Activated naive CD8-positive, alpha-beta T cell treated with anti-CD3 and anti-CD28 coated beads, Interleukin-2, amount 10 ng/mL, durations not matched to agents 7 days and 5 days (primary cell): ENCODE data around the gene PLAC9. TPM values are rescaled to one million over a fixed set of nuclear protein-coding genes. Genes with fewer than 3 reads are reported as not detected.
A peak's percentile ranks its signal among the peaks of the same experiment; 100 is the strongest.
"Not testable (repeated sequence)": the region's sequence is repeated elsewhere in the genome, so short reads cannot be mapped to it uniquely, and the experiment has no call there.

Experiments used
- ATAC-seq: fragments of 150-1000 bp; cut with Tn5 transposase; one replicate; pipeline ENCODE4 v1.10.0; 2021; ENCODE audit warnings: low read depth, moderate library complexity
- POLR2A ChIA-PET: fragments of 350-600 bp; sonication (Branson Sonifier 250); formaldehyde crosslinking; loops from one replicate; lab custom pipeline; 2021; ENCODE audit warnings: antibody characterized with exemption; lab: Charles Lee
- DNase-seq: peaks from one replicate; pipeline ENCODE4 v3.0.0; 2021
- H3K27ac Mint-ChIP-seq: one replicate; pipeline ENCODE4 v1.8.0; 2022; ENCODE audit warnings: mild to moderate bottlenecking, mixed read lengths
- H3K27me3 Mint-ChIP-seq: one replicate; pipeline ENCODE4 v1.8.0; 2022; ENCODE audit warnings: mild to moderate bottlenecking, moderate library complexity, mixed read lengths
- H3K36me3 Mint-ChIP-seq: one replicate; pipeline ENCODE4 v1.8.0; 2021; ENCODE audit warnings: mild to moderate bottlenecking, mixed read lengths
- H3K4me1 Mint-ChIP-seq: one replicate; pipeline ENCODE4 v1.8.0; 2021; ENCODE audit warnings: mixed read lengths
- H3K4me3 Mint-ChIP-seq: one replicate; pipeline ENCODE4 v1.8.0; 2022; ENCODE audit warnings: mild to moderate bottlenecking, moderate library complexity, mixed read lengths
- H3K9me3 Mint-ChIP-seq: one replicate; pipeline ENCODE4 v1.8.0; 2021; ENCODE audit warnings: mixed read lengths
- total RNA-seq, 2 experiments: library from RNA; stranded (reverse); gene quantifications; one replicate each; pipeline ENCODE4 v1.2.3, GENCODE V29; 2021

PLAC9 gene
- not detected for total RNA-seq

DNA sequence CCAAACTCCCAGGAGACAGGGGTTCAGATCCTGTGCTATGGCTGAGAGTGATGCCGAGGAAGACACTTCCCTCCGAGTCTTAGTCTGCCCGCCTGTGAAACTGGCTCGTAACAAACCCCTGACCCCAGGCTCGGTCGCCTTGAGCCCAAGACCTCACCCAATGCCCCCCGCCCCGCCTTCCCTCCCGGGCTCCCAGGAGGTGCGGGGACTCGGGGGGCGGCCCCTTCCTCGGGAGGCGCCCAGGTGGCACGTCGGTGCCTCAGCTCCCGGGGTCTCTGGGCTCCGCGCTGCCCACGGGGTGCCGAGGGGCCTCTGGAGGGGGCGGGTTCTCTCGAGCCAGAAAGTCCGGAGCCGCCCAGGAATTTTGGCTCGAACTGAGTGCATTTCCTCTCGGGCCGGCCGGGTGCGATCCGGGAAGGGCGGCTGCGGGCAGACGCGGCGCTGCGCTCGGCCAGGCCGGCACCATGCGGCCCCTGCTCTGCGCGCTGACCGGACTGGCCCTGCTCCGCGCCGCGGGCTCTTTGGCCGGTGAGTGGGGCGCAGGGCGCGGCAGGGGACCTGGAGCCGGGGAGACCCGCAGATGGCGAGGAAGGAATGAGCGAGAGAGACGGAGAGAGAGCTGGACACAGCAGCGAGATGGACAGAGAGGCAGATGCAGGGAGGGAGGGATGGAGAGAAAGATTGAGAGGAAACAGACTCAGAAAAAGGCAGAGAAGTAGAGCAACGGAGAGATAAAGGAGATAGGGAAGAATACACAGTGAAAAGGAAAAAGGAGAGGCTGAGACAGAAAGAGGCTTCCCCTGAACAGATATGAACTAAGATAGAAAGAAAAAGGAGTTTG is at the start of gene PLAC9:
TSS of gene PLAC9 (plus strand) at position 432 of the 841 bp plus-strand sequence. CDS start at position 465, 33 bp downstream.
- Mint-ChIP-seq H3K4me3 (peak within 1 kb of the TSS; percentile 9), H3K9me3 (no peaks in the 10 kb centered on the region), H3K27ac (no peak within 1 kb of the TSS), H3K4me1 (peaks cover 3% of the 10 kb centered on the region), H3K36me3 (no peaks in the 10 kb centered on the region), H3K27me3 (peaks cover 41% of the 10 kb centered on the region)
- ATAC-seq (no peak), DNase-seq (no peak)
- POLR2A ChIA-PET: no interaction called here

GRCh38 chr10:80090121-80090520 is 42.4 kb upstream of the PLAC9 start:
- no peaks in the 10 kb centered on the region for H3K36me3 Mint-ChIP-seq
- ATAC-seq (no peak), DNase-seq (no peak)
- no peaks in the 10 kb centered on the region for H3K4me1 Mint-ChIP-seq
- POLR2A ChIA-PET: no interaction called here
- H3K27me3 Mint-ChIP-seq: no peaks in the 10 kb centered on the region
- H3K9me3 Mint-ChIP-seq: no peaks in the 10 kb centered on the region
- H3K27ac Mint-ChIP-seq: no peak overlapping the region
- no peak overlapping the region for H3K4me3 Mint-ChIP-seq

- DNase-seq: no peak
- H3K4me1 Mint-ChIP-seq: no peaks in the 10 kb centered on the region
- H3K4me3 Mint-ChIP-seq: no peak overlapping the region
- POLR2A ChIA-PET: no interaction called here
- no peaks in the 10 kb centered on the region for H3K9me3 Mint-ChIP-seq
- H3K27ac Mint-ChIP-seq: no peak overlapping the region
- no peak for ATAC-seq
- no peaks in the 10 kb centered on the region for H3K36me3 Mint-ChIP-seq
- H3K27me3 Mint-ChIP-seq: peaks cover under 1% of the 10 kb centered on the region
These were observed 38.3 kb upstream of the PLAC9 start for GRCh38 chr10:80094231-80094630.

- H3K4me3 Mint-ChIP-seq, H3K36me3 Mint-ChIP-seq, POLR2A ChIA-PET, H3K27ac Mint-ChIP-seq, DNase-seq, H3K9me3 Mint-ChIP-seq, ATAC-seq, H3K27me3 Mint-ChIP-seq, H3K4me1 Mint-ChIP-seq: not testable (repeated sequence)
These were observed 34.3 kb upstream of the PLAC9 start for GRCh38 chr10:80098272-80098671.

DNA sequence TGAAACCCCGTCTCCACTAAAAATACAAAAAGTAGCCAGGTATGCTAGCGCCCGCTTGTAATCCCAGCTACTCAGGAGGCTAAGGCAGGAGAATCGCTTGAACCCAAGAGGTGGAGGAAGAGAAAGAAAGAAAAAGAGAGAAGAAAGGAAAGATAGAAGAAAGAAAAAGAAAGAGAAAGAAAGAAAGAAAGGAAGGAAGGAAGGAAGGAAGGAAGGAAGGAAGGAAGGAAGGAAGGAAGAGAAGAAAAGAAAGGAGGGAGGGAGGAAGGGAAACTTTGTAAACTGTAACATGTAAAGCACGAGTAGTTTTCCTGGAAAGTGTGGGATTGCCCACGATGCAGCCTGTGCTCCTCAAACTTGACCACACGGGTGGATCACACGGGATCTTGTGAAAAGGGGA is 33.2 kb upstream of the PLAC9 start:
- H3K4me1 Mint-ChIP-seq, DNase-seq, ATAC-seq, H3K27ac Mint-ChIP-seq, H3K4me3 Mint-ChIP-seq, H3K9me3 Mint-ChIP-seq, H3K36me3 Mint-ChIP-seq, H3K27me3 Mint-ChIP-seq, POLR2A ChIA-PET: not testable (repeated sequence)

DNA sequence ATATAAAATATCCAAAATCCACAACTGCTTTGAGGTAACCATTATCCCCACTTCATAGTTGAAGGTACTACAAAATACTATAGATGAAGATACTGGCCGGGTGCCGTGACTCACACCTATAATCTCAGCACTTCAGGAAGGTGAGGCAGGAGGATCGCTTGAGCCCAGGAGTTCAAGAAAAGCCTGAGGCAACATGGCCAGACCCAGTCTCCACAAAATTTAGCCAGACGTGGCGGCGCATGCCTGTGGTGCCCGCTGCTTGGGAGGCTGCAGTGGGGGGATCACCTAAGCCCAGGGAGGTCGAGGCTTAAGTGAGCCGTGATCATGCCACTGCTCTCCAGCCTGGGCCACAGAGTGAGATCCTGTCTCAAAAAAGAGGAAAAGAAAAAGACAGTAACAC is 32.4 kb upstream of the PLAC9 start:
- POLR2A ChIA-PET: no interaction called here
- H3K4me3 Mint-ChIP-seq: no peak overlapping the region
- peaks cover 4% of the 10 kb centered on the region for H3K27me3 Mint-ChIP-seq
- H3K4me1 Mint-ChIP-seq: no peaks in the 10 kb centered on the region
- H3K36me3 Mint-ChIP-seq: no peaks in the 10 kb centered on the region
- no peak for ATAC-seq
- no peaks in the 10 kb centered on the region for H3K9me3 Mint-ChIP-seq
- H3K27ac Mint-ChIP-seq: no peak overlapping the region
- DNase-seq: no peak

GRCh38 chr10:80100861-80101695 is 31.5 kb upstream of the PLAC9 start:
- Mint-ChIP-seq H3K4me1 (no peaks in the 10 kb centered on the region), H3K9me3 (no peaks in the 10 kb centered on the region), H3K4me3 (no peak overlapping the region), H3K27me3 (peaks cover 4% of the 10 kb centered on the region), H3K36me3 (no peaks in the 10 kb centered on the region), H3K27ac (no peak overlapping the region)
- ATAC-seq (no peak), DNase-seq (no peak)
- POLR2A ChIA-PET: no interaction called here

- H3K9me3 Mint-ChIP-seq: peaks cover 6% of the 10 kb centered on the region
- no peaks in the 10 kb centered on the region for H3K36me3 Mint-ChIP-seq
- no peaks in the 10 kb centered on the region for H3K4me1 Mint-ChIP-seq
- no peak overlapping the region for H3K4me3 Mint-ChIP-seq
- peaks cover 2% of the 10 kb centered on the region for H3K27me3 Mint-ChIP-seq
- ATAC-seq (no peak), DNase-seq (no peak)
- H3K27ac Mint-ChIP-seq: no peak overlapping the region
- POLR2A ChIA-PET: no interaction called here
These were observed 28.2 kb upstream of the PLAC9 start for GRCh38 chr10:80104066-80104926.

- peaks cover 3% of the 10 kb centered on the region for H3K27me3 Mint-ChIP-seq
- ATAC-seq (no peak), DNase-seq (no peak)
- H3K9me3 Mint-ChIP-seq: peaks cover 12% of the 10 kb centered on the region
- H3K4me1 Mint-ChIP-seq: no peaks in the 10 kb centered on the region
- POLR2A ChIA-PET: no interaction called here
- no peaks in the 10 kb centered on the region for H3K36me3 Mint-ChIP-seq
- H3K4me3 Mint-ChIP-seq: no peak overlapping the region
- H3K27ac Mint-ChIP-seq: no peak overlapping the region
These were observed 23.8 kb upstream of the PLAC9 start for GRCh38 chr10:80108576-80109239.

GRCh38 chr10:80110986-80111385 is 21.5 kb upstream of the PLAC9 start:
- POLR2A ChIA-PET: no interaction called here
- H3K4me3 Mint-ChIP-seq: no peak overlapping the region

DNA sequence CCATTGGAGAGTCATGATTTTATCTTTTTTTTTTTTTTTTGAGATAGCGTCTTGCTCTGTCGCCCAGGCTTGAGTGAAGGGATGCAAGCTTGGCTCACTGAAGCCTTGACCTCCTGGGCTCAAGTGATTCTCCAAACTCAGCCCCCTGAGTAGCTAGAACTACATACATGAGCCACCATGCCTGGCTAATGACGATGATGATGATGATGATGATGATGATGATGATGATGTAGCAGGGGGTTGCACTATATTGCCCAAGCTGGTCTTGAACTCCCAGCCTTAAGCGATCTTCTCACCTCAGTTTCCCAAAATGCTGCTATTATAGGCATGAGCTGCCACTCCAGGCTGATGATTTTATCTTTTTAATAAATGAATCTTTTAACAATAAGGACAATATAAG is 13.9 kb upstream of the PLAC9 start:
- H3K27me3 Mint-ChIP-seq: peaks cover 21% of the 10 kb centered on the region
- no peaks in the 10 kb centered on the region for H3K36me3 Mint-ChIP-seq
- H3K27ac Mint-ChIP-seq: no peak overlapping the region
- no peak overlapping the region for H3K4me3 Mint-ChIP-seq
- no peak for DNase-seq
- ATAC-seq: no peak
- H3K9me3 Mint-ChIP-seq: no peaks in the 10 kb centered on the region
- POLR2A ChIA-PET: no interaction called here
- no peaks in the 10 kb centered on the region for H3K4me1 Mint-ChIP-seq

More at GRCh38 chr10:80110986-80111385, 21.5 kb upstream of the PLAC9 start:
- H3K27ac Mint-ChIP-seq: no peak overlapping the region
- H3K4me1 Mint-ChIP-seq: no peaks in the 10 kb centered on the region
- no peaks in the 10 kb centered on the region for H3K36me3 Mint-ChIP-seq
- peaks cover 12% of the 10 kb centered on the region for H3K9me3 Mint-ChIP-seq
- ATAC-seq (no peak), DNase-seq (no peak)
- peaks cover 3% of the 10 kb centered on the region for H3K27me3 Mint-ChIP-seq

- no peak overlapping the region for H3K27ac Mint-ChIP-seq
- no peak for ATAC-seq
- peaks cover 24% of the 10 kb centered on the region for H3K27me3 Mint-ChIP-seq
- no peaks in the 10 kb centered on the region for H3K4me1 Mint-ChIP-seq
- no peak overlapping the region for H3K4me3 Mint-ChIP-seq
- DNase-seq: no peak
- H3K36me3 Mint-ChIP-seq: no peaks in the 10 kb centered on the region
- no peaks in the 10 kb centered on the region for H3K9me3 Mint-ChIP-seq
- POLR2A ChIA-PET: no interaction called here
These were observed 10.3 kb upstream of the PLAC9 start for GRCh38 chr10:80122110-80122710.
